ACC112 (cell line): Measurements from ENCODE around the gene SPRR2E.
"Not testable (repeated sequence)": the region's sequence is repeated elsewhere in the genome, so short reads cannot be mapped to it uniquely, and the experiment has no call there.

Experiments
- H2AFZ ChIP-seq: fragments of 200-600 bp; sonication (generic); one replicate; pipeline ENCODE4 v1.6.0; 2017; ENCODE audit warnings: antibody characterized with exemption, low read length; ENCODE audit not compliant: unreplicated experiment
- H3K27ac ChIP-seq: fragments of 200-600 bp; sonication (generic); 2 replicates; pipeline ENCODE4 v1.5.1; 2014; ENCODE audit warnings: low read depth, mild to moderate bottlenecking, antibody characterized with exemption, low read length, moderate library complexity
- H3K27me3 ChIP-seq: fragments of 200-600 bp; sonication (generic); 2 replicates; pipeline ENCODE4 v1.6.1; 2014; ENCODE audit warnings: mild to moderate bottlenecking, antibody characterized with exemption, low read length, moderate library complexity, mixed read lengths; ENCODE audit not compliant: insufficient read depth
- H3K36me3 ChIP-seq: fragments of 200-600 bp; sonication (generic); 2 replicates; pipeline ENCODE4 v1.6.1; 2016; ENCODE audit warnings: mild to moderate bottlenecking, antibody characterized with exemption, low read length, moderate library complexity, mixed read lengths; ENCODE audit not compliant: insufficient read depth
- H3K4me1 ChIP-seq: fragments of 200-600 bp; sonication (generic); one replicate; pipeline ENCODE4 v1.6.1; 2016; ENCODE audit warnings: low read length, mixed read lengths; ENCODE audit not compliant: insufficient read depth, unreplicated experiment, control insufficient read depth
- H3K4me3 ChIP-seq: fragments of 200-600 bp; sonication (generic); 2 replicates; pipeline ENCODE4 v1.5.1; 2014; ENCODE audit warnings: mild to moderate bottlenecking, low read depth, low read length
- H3K79me2 ChIP-seq: fragments of 200-600 bp; sonication (generic); one replicate; pipeline ENCODE4 v1.6.0; 2016; ENCODE audit warnings: low read length; ENCODE audit not compliant: control insufficient read depth, unreplicated experiment, insufficient read depth

Gene SPRR2E

DNA sequence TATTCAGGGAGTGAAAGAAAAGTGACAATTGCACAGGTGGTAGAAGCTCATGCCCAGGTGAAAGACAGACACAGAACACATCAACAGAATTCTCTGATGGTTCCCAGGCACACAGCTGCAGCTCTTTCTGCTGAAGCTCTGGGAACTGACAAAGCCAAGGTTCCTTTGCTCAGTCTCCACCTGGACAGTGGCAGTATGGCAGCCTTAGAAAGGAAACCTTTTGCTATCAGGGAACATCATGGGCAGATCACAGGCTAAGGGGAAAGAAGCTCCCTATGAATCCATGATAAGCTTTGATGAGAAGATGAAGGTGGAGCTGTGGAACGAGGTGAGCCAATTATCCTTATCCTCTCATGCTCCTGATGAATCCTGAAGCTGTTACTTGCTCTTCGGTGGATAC is 24.1 kb downstream of the SPRR2E start:
- Histone ChIP-seq H3K27ac (no peak overlapping the region), H3K4me3 (no peak overlapping the region), H3K79me2 (no peaks in the 10 kb centered on the region), H2AFZ (no peak overlapping the region), H3K4me1 (no peaks in the 10 kb centered on the region), H3K36me3 (no peaks in the 10 kb centered on the region), H3K27me3 (no peaks in the 10 kb centered on the region)

DNA sequence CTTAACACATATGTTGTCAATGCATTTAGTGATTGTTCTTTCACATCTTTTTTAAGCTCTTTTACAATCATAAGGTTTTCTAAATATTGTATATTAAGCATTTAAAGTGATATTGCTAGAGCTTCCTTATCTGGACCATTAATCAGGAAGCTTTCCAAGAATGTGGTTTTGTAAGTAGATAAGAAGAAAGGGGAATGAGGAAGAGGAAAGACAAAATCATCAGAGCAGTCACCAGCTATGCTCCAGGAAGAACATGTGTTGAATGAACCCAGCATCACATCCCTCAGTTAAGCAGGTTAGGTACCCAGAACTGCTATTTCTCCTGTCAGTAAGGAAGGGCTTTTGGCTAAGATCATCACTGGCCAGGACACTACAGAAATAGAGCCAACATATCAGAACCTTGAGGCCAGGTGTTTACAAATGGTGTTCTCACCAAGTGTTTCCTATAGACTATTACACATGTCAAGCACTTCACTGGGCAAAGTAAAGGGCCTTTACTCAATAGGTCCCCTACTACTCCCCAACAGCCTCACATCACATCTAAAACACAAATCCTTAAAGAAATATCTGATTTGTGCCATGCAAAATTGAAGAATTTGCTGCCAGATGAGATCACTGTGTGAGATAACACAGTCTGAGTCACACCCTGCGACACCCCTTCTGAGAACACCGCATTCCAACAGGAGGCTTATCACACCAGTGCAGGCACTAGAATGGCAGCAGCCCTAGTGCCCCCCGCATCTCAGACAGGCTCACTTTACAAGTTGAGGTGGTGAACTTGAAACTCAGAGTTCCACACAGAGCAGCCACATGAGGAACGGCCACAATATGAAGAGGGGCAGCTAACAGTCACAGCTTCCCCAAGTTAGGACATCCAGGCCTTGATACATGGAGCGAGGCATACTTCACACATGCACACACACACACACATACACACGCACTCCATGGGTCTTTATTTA is 35.2 kb downstream of the SPRR2E start:
- H2AFZ ChIP-seq = no peak overlapping the region
- no peak overlapping the region for H3K4me3 ChIP-seq
- no peaks in the 10 kb centered on the region for H3K79me2 ChIP-seq
- no peak overlapping the region for H3K27ac ChIP-seq
- H3K36me3 ChIP-seq = no peaks in the 10 kb centered on the region
- H3K4me1 ChIP-seq = no peaks in the 10 kb centered on the region
- no peaks in the 10 kb centered on the region for H3K27me3 ChIP-seq

DNA sequence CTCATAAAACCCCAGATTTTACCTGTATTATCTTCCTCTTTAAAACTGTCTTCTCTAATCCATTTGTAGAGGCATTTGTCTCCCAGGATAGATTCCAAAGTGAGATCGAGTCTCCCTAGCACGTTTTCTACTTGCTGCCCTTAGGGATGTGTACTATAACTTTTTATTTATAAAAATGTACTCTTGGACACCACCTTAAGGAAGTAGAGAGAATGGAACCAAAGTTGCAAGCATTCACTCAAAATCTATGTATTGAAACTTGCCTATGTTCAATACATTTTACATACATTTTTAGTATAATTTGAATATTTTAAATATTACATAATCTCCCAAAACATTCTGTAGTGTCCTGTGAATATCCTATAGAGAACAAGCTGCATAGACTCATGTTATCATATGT is 36.2 kb downstream of the SPRR2E start:
- no peak overlapping the region for H3K4me3 ChIP-seq
- H3K27me3 ChIP-seq = no peaks in the 10 kb centered on the region
- no peaks in the 10 kb centered on the region for H3K79me2 ChIP-seq
- H3K27ac ChIP-seq = no peak overlapping the region
- no peaks in the 10 kb centered on the region for H3K4me1 ChIP-seq
- no peaks in the 10 kb centered on the region for H3K36me3 ChIP-seq
- H2AFZ ChIP-seq = no peak overlapping the region

DNA sequence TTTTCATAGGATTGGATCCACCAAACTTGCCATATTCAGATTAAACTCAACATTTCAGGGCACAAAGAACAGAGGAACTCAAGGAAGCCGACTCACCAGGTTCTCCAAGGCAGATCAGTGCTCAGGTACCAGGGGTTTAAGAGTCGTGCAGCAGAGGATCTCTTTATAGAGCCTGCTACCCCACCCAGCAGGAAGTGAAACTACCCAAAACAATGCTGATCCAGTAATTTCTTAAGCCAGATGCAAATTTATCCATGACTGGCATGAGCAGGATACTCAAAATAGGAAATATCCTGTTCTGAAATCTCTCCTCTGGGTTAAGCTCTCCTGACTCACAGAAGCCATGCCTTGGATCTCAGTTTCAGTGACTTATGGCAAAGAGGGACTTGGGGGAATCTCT is 37.0 kb downstream of the SPRR2E start, which contains the start of gene SPRR2A:
Gene SPRR2A (minus strand): TSS at position 138 of the 400 bp plus-strand sequence. CDS start 777 bp downstream, outside the sequence.
- no peaks in the 10 kb centered on the region for H3K79me2 ChIP-seq
- no peak within 1 kb of the TSS for H3K4me3 ChIP-seq
- no peaks in the 10 kb centered on the region for H3K36me3 ChIP-seq
- no peak within 1 kb of the TSS for H2AFZ ChIP-seq
- no peak within 1 kb of the TSS for H3K27ac ChIP-seq
- H3K27me3 ChIP-seq = no peaks in the 10 kb centered on the region
- no peaks in the 10 kb centered on the region for H3K4me1 ChIP-seq

DNA sequence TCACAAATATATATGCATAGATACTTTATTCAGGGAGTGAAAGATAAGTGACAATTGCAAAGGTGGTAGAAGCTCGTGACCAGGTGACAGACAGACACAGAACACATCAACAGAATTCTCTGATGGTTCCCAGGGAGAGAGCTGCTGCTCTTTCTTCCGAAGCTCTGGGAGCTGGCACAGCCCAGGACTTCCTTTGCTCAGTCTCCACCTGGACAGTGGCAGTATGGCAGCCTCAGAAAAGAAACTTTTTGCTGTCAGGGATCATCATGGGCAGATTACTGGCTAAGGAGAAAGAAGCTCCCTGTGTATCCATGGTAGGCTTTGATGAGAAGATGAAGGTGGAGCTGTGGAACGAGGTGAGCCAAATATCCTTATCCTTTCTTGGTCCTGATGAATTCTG is 38.2 kb downstream of the SPRR2E start:
- H3K4me1 ChIP-seq, H3K79me2 ChIP-seq, H3K36me3 ChIP-seq, H3K27me3 ChIP-seq, H3K27ac ChIP-seq, H3K4me3 ChIP-seq, H2AFZ ChIP-seq: not testable (repeated sequence)

DNA sequence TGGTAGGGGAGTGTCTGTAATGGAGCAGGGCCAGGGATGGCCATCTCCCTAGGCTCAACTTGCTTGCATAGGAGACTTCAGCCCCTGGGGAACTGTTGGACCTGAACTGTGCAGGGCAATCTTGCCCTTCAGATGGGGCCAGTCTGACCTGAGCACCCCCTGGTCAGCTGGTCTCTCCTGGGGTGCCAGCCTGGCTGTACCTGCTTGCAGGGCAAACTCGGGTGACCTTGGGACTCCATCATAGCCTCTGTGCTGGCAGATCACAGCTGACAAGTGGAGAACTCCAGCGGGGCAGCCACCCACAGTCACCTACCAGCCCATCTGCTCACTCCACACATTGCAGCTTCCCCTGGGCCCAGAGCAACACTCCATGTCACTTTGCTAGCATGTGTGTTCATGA is 45.1 kb downstream of the SPRR2E start:
- no peaks in the 10 kb centered on the region for H3K79me2 ChIP-seq
- H3K27me3 ChIP-seq = no peaks in the 10 kb centered on the region
- H2AFZ ChIP-seq = no peak overlapping the region
- no peaks in the 10 kb centered on the region for H3K36me3 ChIP-seq
- no peaks in the 10 kb centered on the region for H3K4me1 ChIP-seq
- no peak overlapping the region for H3K4me3 ChIP-seq
- no peak overlapping the region for H3K27ac ChIP-seq
